ENCODE results near the gene TP73.
A peak's percentile ranks its signal among the peaks of the same experiment; 100 is the strongest.

TP73 gene

DNA sequence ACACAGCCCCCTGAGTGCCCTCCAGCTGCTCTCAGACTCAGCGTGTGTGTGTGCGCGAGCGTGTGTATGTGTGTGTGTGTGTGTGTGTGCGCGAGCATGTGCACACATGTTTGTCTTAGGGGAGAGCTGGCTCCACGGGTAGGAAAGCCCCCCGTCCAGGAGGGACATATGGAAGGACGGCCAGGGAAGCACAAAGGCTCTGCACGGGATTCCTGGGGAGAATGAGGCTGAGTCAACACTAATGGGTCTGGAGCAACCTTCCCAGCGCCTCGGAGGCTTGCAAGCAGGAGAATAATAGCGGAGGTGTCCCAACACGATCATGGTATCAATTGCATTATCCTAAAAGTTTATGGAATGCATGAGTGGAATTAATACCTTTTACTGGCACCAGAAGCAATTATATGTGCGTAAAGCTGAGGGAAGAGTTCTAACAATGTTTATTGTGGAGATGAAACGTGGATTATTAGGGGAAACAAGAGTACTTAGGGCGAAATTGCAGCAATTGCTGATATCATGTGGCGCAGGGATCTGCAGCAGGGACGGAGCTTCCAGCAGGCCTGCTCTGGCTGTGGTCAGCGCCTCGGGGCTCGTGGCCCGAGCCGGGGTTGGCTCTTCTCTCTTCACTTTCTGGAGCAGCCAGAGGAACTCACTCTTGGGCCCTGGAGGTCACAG lies 59.6 kb downstream of the TP73 start:
- no peak for DNase-seq

DNA sequence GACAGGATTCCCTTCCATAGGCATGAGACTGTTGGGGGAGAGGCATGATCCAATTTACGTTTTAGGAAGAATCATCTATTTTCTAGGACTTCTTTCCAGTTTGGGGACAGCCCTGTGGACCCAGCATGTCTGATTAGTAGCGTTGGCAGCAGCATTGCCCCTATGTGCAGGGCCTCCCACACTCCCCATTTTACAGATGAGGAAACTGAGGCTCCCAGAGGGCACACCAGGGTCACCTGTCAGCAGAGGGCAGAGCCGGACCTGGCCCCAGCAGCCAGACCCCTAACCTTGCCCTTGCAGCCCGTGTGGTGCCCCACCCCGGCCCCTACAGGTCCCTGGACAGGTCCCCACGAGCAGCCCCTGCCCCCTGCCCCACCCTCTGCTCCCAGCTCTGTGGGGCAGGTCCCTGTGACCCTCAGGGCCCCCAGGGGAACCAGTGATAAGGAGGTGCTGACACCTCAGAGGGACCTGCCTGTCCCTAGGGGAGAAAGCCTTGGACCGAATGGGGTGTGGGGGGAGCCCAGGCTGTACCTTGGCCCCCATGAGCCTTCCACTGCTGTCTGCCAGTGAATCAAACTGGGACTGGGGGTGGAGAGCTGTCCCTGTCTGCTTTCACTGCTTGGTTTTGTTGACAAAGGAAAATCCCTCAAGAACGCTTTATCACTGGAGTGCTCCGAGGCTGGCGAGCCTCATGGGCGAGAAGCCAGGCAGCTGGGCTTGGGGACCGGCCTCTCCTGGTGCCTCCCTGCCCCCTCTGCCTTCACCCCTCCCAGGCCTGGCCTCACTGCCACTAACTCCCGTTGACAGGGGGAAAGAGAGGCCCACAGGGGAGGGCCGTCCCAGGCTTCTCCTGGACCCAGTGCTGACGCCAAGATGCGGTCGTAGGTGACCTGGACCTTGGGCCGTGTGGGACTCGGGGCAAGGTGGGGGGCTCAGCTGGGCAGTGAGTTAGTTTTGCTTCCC lies 60.5 kb downstream of the TP73 start:
- no peak for DNase-seq

DNA sequence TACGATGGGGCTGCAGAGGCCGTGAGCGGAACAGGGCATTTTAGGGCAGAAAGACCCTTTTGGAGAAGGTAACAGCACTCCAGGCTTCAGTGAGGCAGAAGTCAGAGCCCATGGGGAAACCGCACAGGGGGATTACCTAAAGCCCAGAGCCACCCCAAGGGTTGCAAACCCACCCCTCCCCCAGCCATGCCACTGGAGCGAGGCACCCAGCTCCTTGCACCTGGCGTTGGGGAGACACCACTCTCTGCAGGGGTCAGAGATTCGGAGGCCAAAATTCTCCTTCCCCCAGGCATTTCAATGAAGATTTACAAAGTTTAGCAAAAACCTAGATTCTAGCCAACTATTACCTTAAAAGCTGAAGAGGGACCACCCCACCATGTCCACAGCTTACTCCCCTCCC lies 61.5 kb downstream of the TP73 start:
- DNase-seq, result no peak

DNA sequence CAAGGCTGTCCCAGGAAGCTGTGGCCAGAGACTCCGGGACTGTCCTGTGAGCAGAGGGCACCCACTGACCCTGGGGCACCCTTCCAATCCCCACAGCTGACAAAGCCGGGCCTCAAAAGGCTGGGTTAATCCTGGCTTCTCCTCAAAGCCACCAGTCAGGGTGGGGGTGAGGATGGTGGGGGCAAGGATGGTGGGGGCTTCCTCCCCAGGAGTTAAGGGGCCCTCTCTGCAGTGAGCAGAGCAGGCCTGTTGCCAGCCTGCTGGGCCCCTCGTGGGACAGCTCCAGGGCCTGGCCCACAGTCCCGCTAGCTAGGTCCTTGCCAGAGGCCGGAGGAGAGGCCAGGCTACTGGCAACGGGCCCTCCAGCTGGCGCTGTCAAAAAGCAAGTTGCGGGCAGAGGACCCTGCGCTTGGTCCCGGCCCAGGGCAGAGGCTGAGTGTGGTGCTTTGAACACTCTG lies 62.0 kb downstream of the TP73 start:
- no peak for DNase-seq

DNA sequence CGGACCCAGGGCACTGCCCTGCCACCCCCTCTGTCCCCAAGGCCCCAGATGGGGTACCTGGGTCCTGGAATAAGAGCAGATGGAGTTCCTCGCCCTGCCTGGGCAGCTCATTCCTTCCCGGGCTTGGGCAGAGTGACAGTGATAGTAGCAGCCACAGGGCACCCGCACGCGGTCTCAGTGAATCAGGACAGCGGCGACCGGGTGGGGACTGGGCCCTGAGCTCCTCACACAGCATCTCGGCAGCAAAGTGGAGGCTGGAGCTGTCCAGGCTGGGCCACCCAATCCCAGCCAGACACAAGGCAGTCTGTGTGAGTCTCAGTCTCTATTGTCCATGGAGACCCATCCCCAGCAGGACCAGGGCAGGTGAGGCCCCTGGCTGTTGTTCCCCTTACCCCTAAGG lies 62.5 kb downstream of the TP73 start:
- DNase-seq, result no peak

DNA sequence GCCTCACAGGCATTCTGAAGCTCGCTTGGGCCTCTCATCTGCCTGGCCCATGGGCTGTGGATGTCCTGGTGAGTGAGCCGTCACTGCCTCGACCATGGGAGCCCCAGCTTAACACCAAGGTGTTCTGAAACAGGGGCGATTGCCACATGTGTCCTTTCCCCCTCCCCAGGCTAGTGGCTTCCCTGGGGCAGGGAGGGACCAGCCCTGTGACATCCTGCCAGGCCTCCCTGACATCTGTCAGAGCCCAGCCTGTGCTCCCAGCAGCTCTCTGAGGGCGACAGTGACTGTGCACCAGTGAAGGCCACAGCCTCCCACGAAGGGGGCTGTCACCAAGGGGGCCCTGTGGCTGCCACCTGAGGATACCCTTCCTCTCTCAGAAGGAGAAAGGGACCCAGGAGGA lies 64.0 kb downstream of the TP73 start:
- DNase-seq, result no peak

DNA sequence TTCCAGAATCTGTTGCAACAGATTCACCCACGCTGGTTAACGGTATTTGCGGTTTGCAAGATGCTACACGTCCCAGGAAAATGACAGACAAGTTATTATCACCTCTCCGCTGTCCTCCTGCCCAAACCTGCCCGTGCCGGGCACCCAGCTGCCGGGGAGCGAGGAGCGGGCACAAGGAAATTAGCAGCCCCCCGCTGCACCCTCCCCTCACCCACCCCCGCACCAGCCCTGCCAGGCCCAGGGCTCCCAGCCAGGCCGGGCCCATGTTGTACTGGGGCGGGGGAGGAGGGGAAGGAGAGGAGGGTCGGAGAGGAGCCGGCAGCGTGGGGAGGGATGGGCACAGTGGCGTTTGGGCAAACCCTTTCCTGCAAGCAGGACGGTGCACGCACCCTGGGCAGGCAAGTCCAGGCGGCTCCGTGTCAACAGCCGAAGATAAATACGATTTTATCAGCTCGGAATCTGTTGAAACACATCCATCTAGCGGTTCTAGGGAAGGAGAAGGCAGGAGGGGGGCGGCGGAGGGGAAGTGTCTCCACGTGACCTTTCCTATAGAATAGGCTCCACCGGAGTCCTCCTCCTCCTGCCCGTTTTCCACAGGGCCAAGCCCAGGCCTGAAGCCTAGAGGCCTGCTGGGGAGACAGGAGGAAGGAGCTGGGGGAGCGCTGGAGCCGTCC lies 64.9 kb downstream of the TP73 start:
- no peak for DNase-seq

DNA sequence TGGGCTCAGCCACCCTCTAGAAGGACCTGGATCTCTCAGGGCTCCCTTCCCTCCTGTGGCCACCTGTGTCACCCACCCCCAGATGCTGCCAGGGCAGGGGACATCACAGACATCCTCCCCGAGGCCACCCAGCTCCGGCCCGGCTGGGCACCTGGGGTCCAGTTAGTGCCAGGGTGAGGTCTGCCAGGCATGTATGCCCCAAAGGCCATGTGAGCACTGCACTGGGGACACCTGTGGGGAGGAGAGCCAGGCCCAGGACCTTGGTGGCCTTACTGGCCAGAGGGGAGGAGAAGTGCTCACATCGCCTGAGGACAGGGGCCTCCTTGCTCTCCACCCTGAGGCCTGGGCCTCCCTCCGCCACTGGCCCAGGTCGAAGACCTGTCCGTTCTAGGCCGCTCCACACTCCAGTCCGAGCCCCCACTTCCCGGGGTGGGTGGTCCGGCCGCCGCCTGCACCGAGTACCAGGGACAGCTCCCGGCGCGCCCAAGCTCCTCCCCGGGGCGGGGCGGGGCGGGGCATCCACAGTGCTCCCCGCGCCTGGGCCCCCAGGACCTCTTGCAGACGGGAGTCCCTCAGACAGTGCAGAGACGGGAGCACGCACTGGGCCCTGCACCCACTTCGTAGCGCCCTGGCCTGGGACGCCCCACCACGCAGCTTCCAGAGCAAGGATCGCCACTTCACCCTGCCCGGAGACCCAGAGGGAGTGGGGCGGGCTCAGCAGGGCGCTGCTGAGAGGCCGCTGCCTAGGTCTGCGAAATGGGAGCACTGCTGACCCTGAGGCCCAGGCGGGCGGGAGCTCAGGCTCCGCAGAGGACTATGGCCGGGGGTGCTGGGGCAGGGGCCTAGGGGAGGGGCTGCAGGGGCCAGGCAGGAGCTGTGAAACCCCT lies 65.6 kb downstream of the TP73 start:
- DNase-seq, result peak; percentile 12

DNA sequence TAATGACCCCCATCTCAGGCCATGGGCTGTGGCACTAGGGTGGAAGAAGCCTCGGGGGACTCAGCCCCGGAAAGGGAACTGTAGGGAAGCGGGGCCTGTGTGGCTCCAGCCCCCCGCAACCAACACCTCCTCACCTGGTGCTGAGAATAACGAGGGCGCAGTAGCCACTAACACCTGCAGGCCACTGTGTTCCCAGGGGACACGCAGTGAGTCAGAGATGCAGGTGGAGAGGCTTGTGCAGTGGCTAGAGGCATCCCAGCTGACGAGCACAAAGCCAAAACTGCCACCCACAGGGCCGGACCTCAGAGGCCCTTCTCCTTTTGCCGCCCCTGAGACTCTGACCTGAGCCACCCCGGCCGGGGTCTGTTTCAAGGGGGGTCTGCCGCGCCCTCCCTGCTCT lies 66.4 kb downstream of the TP73 start:
- DNase-seq, result no peak

DNA sequence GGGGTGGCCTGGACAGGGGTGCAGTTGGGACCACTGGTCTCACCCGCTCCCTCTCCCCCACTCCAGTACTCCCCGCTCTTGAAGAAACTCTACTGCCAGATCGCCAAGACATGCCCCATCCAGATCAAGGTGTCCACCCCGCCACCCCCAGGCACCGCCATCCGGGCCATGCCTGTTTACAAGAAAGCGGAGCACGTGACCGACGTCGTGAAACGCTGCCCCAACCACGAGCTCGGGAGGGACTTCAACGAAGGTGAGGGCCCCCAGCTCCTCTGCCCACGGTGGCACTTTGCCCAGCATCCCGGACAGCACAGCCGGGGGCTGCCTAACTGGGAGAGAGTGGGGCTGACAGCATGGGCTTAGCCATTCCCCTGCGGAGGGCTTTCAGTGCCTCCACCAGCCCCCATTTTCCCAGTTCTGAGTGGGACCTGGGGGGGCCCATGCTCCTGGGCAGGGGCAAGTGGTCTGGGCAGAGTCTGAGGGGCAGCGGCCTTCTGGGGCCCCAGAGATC lies 69.7 kb downstream of the TP73 start:
- DNase-seq, result no peak

DNA sequence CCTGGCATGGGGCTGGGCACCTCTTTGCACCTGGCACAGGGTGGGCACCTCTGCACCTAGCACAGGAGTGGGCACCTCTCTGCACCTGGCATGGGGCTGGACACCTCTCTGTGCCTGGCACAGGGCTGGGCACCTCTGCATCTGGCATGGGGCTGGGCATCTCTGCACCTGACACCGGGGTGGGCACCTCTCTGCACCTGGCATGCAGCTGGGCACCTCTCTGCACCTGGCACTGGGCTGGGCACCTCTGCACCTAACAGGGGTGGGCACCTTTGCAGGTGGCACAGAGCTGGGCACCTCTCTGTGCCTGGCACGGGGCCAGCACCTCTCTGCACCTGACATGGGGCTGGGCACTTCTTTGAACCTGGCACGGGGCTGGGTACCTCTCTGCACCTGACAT lies 70.5 kb downstream of the TP73 start:
- no peak for DNase-seq

DNA sequence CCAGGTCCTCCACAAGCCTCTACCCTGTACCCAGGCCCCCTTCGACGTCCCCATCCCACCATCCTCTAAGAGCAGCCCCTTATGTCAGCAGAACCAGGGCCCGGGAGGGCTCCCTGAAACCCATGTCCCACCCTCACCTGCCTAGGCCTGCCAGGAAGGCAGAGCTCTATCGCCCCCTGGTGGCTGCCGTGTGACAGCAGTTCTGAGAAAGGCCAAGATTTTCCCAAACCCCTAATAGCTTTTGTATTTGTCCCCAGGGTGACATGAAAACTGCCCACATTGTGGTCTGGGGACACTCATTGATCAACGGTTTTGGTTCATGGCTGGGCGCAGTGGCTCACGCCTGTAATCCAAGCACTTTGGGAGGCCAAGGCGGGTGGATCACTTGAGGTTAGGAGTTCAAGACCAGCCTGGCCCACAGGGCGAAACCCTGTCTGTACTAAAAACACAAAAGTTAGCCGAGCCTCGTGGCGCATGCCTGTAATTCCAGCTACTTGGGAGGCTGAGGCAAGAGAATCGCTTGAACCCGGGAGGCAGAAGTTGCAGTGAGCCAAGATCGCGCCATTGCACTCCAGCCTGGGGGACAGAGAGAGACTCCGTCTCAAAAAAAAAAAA lies 72.2 kb downstream of the TP73 start:
- peak; percentile 80 for DNase-seq

DNA sequence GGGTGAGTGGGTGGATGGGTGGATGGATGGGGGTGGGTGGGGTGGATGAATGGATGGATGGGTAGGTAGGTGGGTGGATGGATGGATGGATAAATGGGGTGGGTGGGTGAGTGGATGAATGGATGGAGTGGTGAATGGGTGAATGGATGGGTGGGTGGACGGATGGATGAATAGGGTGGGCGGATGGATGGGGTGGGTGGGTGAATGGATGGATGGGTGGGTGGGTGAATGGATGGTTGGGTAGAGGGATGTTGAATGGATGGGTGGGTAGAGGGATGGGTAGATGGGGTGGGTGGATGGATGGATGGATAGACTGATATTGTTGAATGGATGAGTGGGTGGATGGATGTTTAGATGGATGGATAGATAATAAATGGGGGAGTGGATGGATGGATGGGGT lies 73.0 kb downstream of the TP73 start:
- no peak for DNase-seq

DNA sequence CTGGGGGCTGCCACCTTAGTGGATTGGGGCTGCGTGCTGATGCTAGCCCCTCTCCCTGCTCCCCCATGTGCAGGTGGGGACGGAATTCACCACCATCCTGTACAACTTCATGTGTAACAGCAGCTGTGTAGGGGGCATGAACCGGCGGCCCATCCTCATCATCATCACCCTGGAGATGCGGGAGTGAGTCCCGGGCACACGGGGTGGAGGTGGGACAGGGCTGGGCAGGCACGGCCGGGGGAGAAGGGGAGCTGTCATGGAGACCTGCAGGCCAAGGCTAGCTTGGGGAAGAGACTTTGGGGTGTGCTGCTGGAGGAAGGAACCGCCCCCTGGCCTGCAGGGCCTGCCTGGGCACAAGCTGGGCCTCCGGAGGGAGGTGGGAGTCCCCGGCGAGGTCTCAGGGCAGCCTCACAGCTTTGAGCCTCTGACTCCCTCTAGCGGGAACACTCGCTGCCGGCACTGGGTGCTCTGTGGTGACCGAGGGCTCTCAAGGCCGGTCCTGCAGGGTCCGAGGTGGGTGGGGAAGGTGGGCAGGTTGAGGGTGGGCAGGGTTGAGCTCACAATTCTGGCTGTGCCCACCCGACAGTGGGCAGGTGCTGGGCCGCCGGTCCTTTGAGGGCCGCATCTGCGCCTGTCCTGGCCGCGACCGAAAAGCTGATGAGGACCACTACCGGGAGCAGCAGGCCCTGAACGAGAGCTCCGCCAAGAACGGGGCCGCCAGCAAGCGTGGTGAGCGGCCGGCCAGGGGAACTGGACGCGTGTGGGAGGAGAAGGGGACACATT lies 74.9 kb downstream of the TP73 start:
- DNase-seq, result no peak

DNA sequence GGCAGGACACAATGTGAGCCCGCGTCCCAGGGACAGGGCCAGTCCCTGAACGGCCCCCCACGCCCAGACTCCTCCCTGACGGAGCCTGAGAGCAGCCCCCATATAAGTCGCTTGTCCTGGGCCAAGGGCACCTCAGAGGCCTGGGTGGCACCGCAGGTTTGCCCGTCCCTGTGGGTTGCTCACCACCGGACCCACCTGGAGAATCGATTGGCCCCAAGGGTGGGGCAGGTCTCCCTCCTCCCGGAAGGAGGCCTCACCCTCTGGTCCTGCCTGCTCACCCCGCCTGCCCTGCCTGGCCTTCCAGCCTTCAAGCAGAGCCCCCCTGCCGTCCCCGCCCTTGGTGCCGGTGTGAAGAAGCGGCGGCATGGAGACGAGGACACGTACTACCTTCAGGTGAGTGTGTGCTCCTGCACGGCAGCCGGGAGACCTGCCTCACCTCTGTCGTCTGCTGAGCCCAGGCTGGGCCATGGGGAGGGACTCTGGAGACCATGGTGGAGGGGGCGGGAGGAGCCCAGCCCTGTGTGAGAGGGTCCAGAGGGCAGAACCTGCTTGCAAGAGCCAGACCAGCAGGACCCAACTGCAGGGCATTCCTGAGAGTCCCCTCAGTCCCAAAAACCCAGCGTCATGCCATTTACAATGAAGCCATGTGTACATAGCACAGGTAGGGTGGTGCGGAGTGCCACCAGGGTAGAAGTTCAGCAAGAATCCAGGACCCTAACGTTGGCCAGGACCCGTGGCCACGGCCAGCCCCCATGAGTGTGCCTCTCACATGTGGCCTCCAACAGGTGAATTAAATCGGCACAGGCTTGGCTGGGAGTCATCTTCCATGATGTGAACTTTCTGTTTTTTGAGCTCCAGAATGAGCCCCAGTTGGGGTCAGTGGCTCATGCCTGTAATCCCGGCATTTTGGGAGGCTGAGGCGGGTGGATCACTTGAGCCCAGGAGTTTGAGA lies 75.8 kb downstream of the TP73 start:
- DNase-seq, result no peak

DNA sequence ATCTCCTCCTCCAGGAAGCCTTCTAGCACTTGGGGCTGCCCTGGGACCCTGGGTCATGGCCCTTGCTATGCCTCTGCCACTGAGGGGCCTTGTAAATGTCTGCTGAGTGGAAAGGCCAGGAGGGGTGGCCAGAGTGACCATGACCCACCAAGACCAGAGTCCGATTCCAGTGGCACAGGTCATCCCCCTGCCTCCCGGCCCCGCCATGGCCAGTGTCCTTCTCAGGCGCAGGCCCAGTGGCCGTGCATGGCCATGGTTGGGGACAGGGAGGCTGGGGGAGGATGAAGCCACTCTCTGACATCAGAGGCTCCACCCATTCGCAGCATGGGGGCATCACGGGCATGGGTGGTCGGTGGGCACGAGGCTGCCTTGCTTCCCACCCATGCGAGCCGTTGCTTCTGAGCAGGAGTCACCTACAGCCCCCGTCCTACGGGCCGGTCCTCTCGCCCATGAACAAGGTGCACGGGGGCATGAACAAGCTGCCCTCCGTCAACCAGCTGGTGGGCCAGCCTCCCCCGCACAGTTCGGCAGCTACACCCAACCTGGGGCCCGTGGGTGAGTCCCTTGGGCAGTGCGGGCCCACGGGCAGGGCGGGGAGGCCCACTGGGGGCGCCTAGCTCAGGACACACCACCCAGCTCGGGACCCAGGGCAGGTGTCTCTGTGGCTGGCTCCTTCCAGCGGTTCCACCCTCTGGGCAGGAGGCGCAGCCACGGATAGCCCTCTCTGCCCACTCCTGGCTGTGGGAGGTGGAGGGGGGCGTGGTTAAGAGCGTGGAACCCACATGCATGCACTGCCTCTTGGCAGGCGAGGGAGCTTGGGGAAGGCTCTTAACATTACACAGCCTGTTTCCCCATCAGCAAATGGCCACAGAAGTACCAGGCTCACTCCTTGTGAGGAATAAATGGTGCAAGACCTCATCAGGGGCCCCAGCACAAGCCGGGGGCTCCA lies 77.6 kb downstream of the TP73 start:
- no peak for DNase-seq

DNA sequence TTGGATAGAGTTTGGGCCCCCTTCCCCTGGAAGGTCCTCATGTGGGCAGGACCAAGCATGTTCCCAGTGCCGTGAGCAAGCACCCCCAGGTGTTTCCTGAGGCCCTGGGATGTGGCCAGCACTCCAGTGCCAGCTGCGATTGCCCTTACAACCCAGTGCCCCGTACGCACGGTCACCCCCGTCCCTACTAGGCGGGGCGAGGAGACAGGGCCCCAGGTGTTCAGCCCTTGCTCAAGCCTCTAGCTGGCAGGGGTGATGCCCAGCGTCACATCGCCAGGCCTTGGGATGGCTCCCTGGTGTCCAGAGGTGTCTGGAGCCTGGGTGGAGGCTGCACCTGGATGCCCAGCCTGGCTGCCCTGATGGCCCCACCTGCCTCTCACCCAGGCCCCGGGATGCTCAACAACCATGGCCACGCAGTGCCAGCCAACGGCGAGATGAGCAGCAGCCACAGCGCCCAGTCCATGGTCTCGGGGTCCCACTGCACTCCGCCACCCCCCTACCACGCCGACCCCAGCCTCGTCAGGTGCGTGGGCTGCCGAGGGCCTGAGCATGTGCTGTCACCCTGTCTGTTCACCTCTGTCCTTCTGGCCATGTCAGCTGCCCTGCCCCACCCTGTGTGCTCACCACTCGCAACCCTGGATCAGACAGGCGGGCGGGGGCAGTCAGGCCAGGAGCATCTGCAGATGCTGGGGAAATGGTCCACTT lies 78.4 kb downstream of the TP73 start:
- no peak for DNase-seq
